Vagina (tissue), 2 donors: ENCODE data around the gene REV1. TPM values are rescaled to one million over a fixed set of nuclear protein-coding genes. Genes with fewer than 3 reads are reported as not detected.

Experiments used
- DNase-seq, 2 donors: peaks; one replicate each; pipeline ENCODE4 v3.0.0-alpha.2; 2017; ENCODE audit errors: extremely low spot score in 2 of 2
- H3K27ac ChIP-seq: fragments of 200-600 bp; sonication (generic); one replicate; pipeline ENCODE4 v1.5.1; 2019
- H3K27me3 ChIP-seq: fragments of 200-600 bp; sonication (generic); one replicate; pipeline ENCODE4 v1.5.1; 2019
- H3K36me3 ChIP-seq, 2 donors: fragments of 200-600 bp; sonication (generic); one replicate each; pipeline ENCODE4 v1.5.1; 2017 to 2019
- H3K4me1 ChIP-seq: fragments of 200-600 bp; sonication (generic); one replicate; pipeline ENCODE4 v1.5.1; 2019
- H3K4me3 ChIP-seq, 2 donors: fragments of 200-600 bp; sonication (generic); 1 replicate in 1 of 2; 2 replicates in 1 of 2; pipeline ENCODE4 v1.5.1; 2016 to 2019
- H3K9me3 ChIP-seq: fragments of 200-600 bp; sonication (generic); one replicate; pipeline ENCODE4 v1.5.1; 2019
- POLR2A ChIP-seq, 2 donors: fragments of 450-650 bp; IDR thresholded peaks; one replicate each; pipeline ENCODE4 v1.6.1; 2017; ENCODE audit warnings: antibody characterized with exemption in 2 of 2, mild to moderate bottlenecking in 2 of 2, moderate library complexity in 2 of 2
- POLR2AphosphoS5 ChIP-seq, 2 donors: sonication (generic); formaldehyde crosslinking; IDR thresholded peaks; one replicate each; pipeline ENCODE4 v1.9.0; 2017; ENCODE audit warnings: antibody characterized with exemption in 2 of 2, mild to moderate bottlenecking in 2 of 2, low read depth in 1 of 2; ENCODE audit not compliant: insufficient read depth in 1 of 2
- intact Hi-C: fragments of 100-400 bp; cut with DNase I; formaldehyde crosslinking; loops from one replicate; pipeline ENCODE4 v1.15.1; 2023
- total RNA-seq: library from RNA; depleted of rRNA; stranded (reverse); fragments of >200 nt; gene quantifications from one replicate; pipeline ENCODE4 v1.2.3, GENCODE V29; 2016
- TF ChIP-seq, protein P1 (sequence below), 3 experiments: fragments of 450-650 bp in 2 of 3; fragments of 200-600 bp in 1 of 3; sonication (generic) in 1 of 3; IDR thresholded peaks; one replicate each; pipeline ENCODE4 v1.5.1; 2017 to 2019; ENCODE audit warnings: antibody characterized with exemption in 3 of 3, mild to moderate bottlenecking in 2 of 3, moderate library complexity in 2 of 3

The REV1 gene
- total RNA-seq, 1 donor from 2014 or later: 102 TPM

- H3K4me3 ChIP-seq: no peak overlapping the region
- H3K27me3 ChIP-seq: no peaks in the 10 kb centered on the region
- intact Hi-C loops: no loop called here
- H3K36me3 ChIP-seq: peaks cover 0 to 37% of the 10 kb centered on the region in 2 donors
- no peaks in the 10 kb centered on the region for H3K4me1 ChIP-seq
- TF ChIP-seq POLR2AphosphoS5 (IDR thresholded peaks at IDR 0.05; ENCODE audit: insufficient read depth in 1 of 2, low read depth in 1 of 2) (no peak), POLR2A (IDR thresholded peaks at IDR 0.05) (no peak)
- TF ChIP-seq, protein P1, sequence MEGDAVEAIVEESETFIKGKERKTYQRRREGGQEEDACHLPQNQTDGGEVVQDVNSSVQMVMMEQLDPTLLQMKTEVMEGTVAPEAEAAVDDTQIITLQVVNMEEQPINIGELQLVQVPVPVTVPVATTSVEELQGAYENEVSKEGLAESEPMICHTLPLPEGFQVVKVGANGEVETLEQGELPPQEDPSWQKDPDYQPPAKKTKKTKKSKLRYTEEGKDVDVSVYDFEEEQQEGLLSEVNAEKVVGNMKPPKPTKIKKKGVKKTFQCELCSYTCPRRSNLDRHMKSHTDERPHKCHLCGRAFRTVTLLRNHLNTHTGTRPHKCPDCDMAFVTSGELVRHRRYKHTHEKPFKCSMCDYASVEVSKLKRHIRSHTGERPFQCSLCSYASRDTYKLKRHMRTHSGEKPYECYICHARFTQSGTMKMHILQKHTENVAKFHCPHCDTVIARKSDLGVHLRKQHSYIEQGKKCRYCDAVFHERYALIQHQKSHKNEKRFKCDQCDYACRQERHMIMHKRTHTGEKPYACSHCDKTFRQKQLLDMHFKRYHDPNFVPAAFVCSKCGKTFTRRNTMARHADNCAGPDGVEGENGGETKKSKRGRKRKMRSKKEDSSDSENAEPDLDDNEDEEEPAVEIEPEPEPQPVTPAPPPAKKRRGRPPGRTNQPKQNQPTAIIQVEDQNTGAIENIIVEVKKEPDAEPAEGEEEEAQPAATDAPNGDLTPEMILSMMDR (IDR thresholded peaks at IDR 0.05): no peak
- no peak overlapping the region for H3K27ac ChIP-seq
- H3K9me3 ChIP-seq: no peaks in the 10 kb centered on the region
- DNase-seq: no peak
These were observed 100.4 kb downstream of the REV1 start for GRCh38 chr2:99389371-99389770.

DNA sequence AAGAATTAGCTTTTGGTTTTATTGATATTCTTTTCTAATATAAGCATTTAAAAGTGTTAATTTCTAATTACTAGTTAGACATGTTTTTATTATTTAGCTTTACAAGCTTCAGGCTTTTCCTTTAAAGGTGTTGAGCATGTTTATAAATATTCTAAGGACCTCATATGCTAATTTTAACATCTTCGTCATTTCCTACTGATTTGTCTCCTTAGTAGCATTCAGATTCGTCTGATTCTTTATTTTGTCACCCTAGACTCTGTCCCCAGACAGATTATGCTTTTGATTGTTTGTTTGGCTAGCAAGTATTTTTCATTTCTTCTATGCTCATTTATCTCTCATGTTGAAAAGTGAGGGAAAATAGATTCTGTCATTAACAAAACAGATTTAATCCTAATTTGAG is 100.9 kb downstream of the REV1 start:
- TF ChIP-seq, protein P1 (IDR thresholded peaks at IDR 0.05): no peak
- TF ChIP-seq POLR2AphosphoS5 (IDR thresholded peaks at IDR 0.05; ENCODE audit: insufficient read depth in 1 of 2, low read depth in 1 of 2) (no peak), POLR2A (IDR thresholded peaks at IDR 0.05) (no peak)

DNA sequence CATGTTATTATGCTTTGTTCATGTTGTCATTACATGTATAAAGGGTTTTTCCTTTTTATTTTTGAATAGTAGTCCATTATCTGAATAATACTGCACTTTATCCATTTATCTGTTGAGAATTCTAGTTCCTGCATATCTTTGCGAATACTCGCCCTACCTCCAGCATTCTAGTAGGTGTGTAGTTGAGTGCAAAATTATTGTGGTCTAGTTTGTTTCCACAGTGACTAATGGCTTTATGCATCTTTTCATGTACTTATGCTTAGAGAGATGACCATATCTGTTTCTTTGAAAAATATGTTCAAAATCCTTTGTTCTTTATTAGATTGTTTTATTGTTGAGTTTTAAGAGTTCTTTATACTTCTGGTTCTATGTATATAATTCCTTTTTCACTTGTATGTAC is 103.8 kb downstream of the REV1 start:
- peaks cover 0 to 37% of the 10 kb centered on the region in 2 donors for H3K36me3 ChIP-seq
- H3K4me3 ChIP-seq: no peak overlapping the region
- no peaks in the 10 kb centered on the region for H3K27me3 ChIP-seq
- TF ChIP-seq POLR2AphosphoS5 (IDR thresholded peaks at IDR 0.05; ENCODE audit: insufficient read depth in 1 of 2, low read depth in 1 of 2) (no peak), POLR2A (IDR thresholded peaks at IDR 0.05) (no peak)
- TF ChIP-seq, protein P1 (IDR thresholded peaks at IDR 0.05): no peak
- DNase-seq: no peak
- no peaks in the 10 kb centered on the region for H3K4me1 ChIP-seq
- intact Hi-C loops: no loop called here
- H3K9me3 ChIP-seq: no peaks in the 10 kb centered on the region
- no peak overlapping the region for H3K27ac ChIP-seq

More for the DNA sequence above, 100.9 kb downstream of the REV1 start:
- peaks cover 0 to 35% of the 10 kb centered on the region in 2 donors for H3K36me3 ChIP-seq
- H3K4me3 ChIP-seq: no peak overlapping the region
- H3K27me3 ChIP-seq: no peaks in the 10 kb centered on the region
- no peak for DNase-seq
- intact Hi-C loops: no loop called here
- no peaks in the 10 kb centered on the region for H3K4me1 ChIP-seq
- no peak overlapping the region for H3K27ac ChIP-seq
- no peaks in the 10 kb centered on the region for H3K9me3 ChIP-seq

DNA sequence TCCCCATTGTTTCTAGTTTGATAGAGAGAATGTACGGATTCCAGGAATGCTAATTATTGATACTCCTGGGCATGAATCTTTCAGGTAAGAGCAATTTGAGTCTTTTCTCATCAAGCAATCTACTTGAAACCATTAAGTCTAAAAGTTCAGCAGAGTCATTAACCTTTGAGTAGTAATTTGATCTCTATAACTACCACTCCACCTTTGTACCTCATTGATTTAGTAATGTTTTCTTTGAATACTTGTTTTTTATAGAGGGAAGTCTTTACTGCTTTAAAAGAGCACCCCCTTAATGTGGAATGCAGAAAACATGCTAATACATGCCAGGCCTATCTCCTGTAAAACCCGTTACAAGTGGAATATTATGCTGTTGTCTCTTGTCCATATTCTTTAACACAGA is 107.7 kb downstream of the REV1 start:
- Histone ChIP-seq H3K9me3 (no peaks in the 10 kb centered on the region), H3K36me3 (peaks cover 0 to 54% of the 10 kb centered on the region in 2 donors), H3K4me1 (no peaks in the 10 kb centered on the region), H3K27me3 (no peaks in the 10 kb centered on the region), H3K4me3 (no peak overlapping the region), H3K27ac (no peak overlapping the region)
- TF ChIP-seq POLR2A (IDR thresholded peaks at IDR 0.05) (no peak), POLR2AphosphoS5 (IDR thresholded peaks at IDR 0.05; ENCODE audit: insufficient read depth in 1 of 2, low read depth in 1 of 2) (no peak)
- TF ChIP-seq, protein P1 (IDR thresholded peaks at IDR 0.05): no peak
- intact Hi-C loops: no loop called here
- DNase-seq: no peak

DNA sequence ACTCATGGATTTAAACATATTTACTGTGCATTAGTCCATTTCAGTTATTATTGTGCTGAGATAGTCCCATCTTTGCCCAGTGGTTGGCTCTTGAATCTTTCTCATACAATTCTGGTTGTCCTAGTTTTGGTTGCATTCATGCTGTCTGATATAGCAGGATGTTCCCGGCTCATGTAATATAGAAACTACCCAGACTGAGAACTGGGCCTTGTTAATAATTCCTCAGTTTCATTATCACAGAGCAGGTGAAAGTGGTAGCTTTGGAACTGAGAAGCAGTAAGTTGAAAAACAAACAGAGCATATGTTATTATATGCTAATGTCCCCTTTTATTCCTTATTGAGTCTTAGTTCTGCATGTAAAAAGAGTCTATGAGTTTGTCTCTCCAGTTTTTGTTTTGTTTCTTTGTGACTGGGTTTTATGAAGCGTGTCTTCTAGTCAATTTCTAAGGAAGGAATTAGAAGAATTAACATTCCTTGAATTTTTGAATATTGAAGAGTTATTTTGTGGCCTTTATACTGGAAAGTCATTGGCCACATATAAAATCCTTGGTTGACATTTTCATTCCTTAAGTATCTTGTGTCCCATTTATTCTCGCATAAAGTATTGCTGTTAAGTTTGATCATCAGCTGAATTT is 109.3 kb downstream of the REV1 start:
- H3K27me3 ChIP-seq: no peaks in the 10 kb centered on the region
- intact Hi-C loops: no loop called here
- TF ChIP-seq, protein P1 (IDR thresholded peaks at IDR 0.05): no peak
- TF ChIP-seq POLR2A (IDR thresholded peaks at IDR 0.05) (no peak), POLR2AphosphoS5 (IDR thresholded peaks at IDR 0.05; ENCODE audit: insufficient read depth in 1 of 2, low read depth in 1 of 2) (no peak)
- H3K36me3 ChIP-seq: peaks cover 0 to 54% of the 10 kb centered on the region in 2 donors
- no peak for DNase-seq
- no peaks in the 10 kb centered on the region for H3K9me3 ChIP-seq
- H3K4me3 ChIP-seq: no peak overlapping the region
- H3K4me1 ChIP-seq: no peaks in the 10 kb centered on the region
- no peak overlapping the region for H3K27ac ChIP-seq
